Measurements from ENCODE around the gene OR5H6. TPM values are rescaled to one million over a fixed set of nuclear protein-coding genes. Genes with fewer than 3 reads are reported as not detected.
"Not testable (repeated sequence)": the region's sequence is repeated elsewhere in the genome, so short reads cannot be mapped to it uniquely, and the experiment has no call there.

Gene OR5H6
- total and polyA plus RNA-seq, 2 donors from 2014 or later = not detected

- no peaks in the 10 kb centered on the region for H3K4me1 ChIP-seq (ENCODE audit: control insufficient read depth in 2 of 3, insufficient read depth in 2 of 3, low read depth in 1 of 3, low read length in 3 of 3)
- intact Hi-C loops (cut with DNase I) = no loop called here
- FAIRE-seq (no peak), DNase-seq (no peak)
- H3K27me3 ChIP-seq (ENCODE audit: control insufficient read depth, insufficient read depth, low read length) = no peaks in the 10 kb centered on the region
- no peak overlapping the region for H3K9ac ChIP-seq (ENCODE audit: low read length in 3 of 3)
- TF ChIP-seq, protein P1, sequence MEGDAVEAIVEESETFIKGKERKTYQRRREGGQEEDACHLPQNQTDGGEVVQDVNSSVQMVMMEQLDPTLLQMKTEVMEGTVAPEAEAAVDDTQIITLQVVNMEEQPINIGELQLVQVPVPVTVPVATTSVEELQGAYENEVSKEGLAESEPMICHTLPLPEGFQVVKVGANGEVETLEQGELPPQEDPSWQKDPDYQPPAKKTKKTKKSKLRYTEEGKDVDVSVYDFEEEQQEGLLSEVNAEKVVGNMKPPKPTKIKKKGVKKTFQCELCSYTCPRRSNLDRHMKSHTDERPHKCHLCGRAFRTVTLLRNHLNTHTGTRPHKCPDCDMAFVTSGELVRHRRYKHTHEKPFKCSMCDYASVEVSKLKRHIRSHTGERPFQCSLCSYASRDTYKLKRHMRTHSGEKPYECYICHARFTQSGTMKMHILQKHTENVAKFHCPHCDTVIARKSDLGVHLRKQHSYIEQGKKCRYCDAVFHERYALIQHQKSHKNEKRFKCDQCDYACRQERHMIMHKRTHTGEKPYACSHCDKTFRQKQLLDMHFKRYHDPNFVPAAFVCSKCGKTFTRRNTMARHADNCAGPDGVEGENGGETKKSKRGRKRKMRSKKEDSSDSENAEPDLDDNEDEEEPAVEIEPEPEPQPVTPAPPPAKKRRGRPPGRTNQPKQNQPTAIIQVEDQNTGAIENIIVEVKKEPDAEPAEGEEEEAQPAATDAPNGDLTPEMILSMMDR (IDR thresholded peaks at IDR 0.05; ENCODE audit: borderline replicate concordance, extremely low read depth, insufficient read depth) = no peak
- no peaks in the 10 kb centered on the region for H3K36me3 ChIP-seq (ENCODE audit: control insufficient read depth in 2 of 3, insufficient read depth in 3 of 3, low read length in 3 of 3)
- H3K27ac ChIP-seq (ENCODE audit: low read depth in 2 of 2, low read length in 2 of 2) = no peak overlapping the region
- no peak overlapping the region for H3K4me3 ChIP-seq (ENCODE audit: low read length in 3 of 3)
- no peaks in the 10 kb centered on the region for H3K9me3 ChIP-seq (ENCODE audit: control insufficient read depth in 2 of 3, insufficient read depth in 1 of 3, low read length in 3 of 3)
Measured at GRCh38 chr3:98243843-98244242, 20.2 kb upstream of the OR5H6 start.

DNA sequence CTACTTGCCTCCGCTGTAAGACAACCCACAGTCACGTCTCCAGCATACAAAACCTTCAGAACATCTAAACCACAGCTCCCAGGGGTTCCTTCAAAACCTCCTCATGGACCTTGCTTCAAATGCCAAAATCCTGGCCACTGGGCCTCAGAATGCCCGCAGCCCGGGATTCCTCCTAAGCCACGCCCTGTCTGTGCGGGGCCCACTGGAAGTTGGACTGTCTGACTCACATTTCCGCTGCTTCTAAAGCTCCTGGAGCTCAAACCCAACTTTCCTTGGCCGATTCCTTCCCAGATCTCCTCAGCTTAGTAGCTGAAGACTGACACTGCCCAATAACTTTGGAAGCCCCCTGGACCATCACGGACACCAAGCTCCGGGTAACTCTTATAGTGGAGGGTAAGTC lies 17.9 kb upstream of the OR5H6 start:
- TF ChIP-seq, protein P1 (IDR thresholded peaks at IDR 0.05; ENCODE audit: borderline replicate concordance, extremely low read depth, insufficient read depth) = no peak
- Histone ChIP-seq H3K36me3 (ENCODE audit: control insufficient read depth in 2 of 3, insufficient read depth in 3 of 3, low read length in 3 of 3) (no peaks in the 10 kb centered on the region), H3K9ac (ENCODE audit: low read length in 3 of 3) (no peak overlapping the region), H3K4me1 (ENCODE audit: control insufficient read depth in 2 of 3, insufficient read depth in 2 of 3, low read depth in 1 of 3, low read length in 3 of 3) (no peaks in the 10 kb centered on the region), H3K4me3 (ENCODE audit: low read length in 3 of 3) (no peak overlapping the region), H3K9me3 (ENCODE audit: control insufficient read depth in 2 of 3, insufficient read depth in 1 of 3, low read length in 3 of 3) (no peaks in the 10 kb centered on the region), H3K27me3 (ENCODE audit: control insufficient read depth, insufficient read depth, low read length) (no peaks in the 10 kb centered on the region), H3K27ac (ENCODE audit: low read depth in 2 of 2, low read length in 2 of 2) (no peak overlapping the region)
- intact Hi-C loops (cut with DNase I) = no loop called here
- no peak for DNase-seq
- FAIRE-seq = no peak

GRCh38 chr3:98256026-98256425 lies 8.0 kb upstream of the OR5H6 start:
- H3K27ac ChIP-seq (ENCODE audit: low read depth in 2 of 2, low read length in 2 of 2); H3K9me3 ChIP-seq (ENCODE audit: control insufficient read depth in 2 of 3, insufficient read depth in 1 of 3, low read length in 3 of 3); intact Hi-C loops (cut with DNase I); H3K4me1 ChIP-seq (ENCODE audit: control insufficient read depth in 2 of 3, insufficient read depth in 2 of 3, low read depth in 1 of 3, low read length in 3 of 3); DNase-seq; H3K27me3 ChIP-seq (ENCODE audit: control insufficient read depth, insufficient read depth, low read length); H3K9ac ChIP-seq (ENCODE audit: low read length in 3 of 3); FAIRE-seq; H3K4me3 ChIP-seq (ENCODE audit: low read length in 3 of 3); H3K36me3 ChIP-seq (ENCODE audit: control insufficient read depth in 2 of 3, insufficient read depth in 3 of 3, low read length in 3 of 3): not testable (repeated sequence)

DNA sequence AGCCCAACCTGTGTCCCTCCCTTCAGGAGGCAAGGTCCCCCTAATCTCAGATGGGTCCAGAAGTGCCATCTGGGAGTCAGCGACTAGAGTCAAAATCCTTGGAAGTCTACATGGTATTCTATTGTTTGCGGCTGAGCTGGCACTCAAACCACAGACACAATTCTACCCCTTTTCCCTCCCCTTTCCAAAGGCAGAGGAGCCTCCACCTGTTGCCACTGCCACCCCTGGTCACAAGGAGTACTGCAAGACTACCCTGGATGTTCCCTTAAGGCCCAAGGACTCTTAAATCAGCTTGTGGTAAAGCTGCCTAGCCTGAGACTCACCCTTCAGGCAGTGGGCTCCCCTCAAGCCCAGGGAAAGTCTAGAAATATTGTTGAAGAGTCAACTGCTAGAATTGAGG lies 4.3 kb upstream of the OR5H6 start:
- Histone ChIP-seq H3K9ac (ENCODE audit: low read length in 3 of 3) (no peak overlapping the region), H3K4me1 (ENCODE audit: control insufficient read depth in 2 of 3, insufficient read depth in 2 of 3, low read depth in 1 of 3, low read length in 3 of 3) (no peaks in the 10 kb centered on the region), H3K9me3 (ENCODE audit: control insufficient read depth in 2 of 3, insufficient read depth in 1 of 3, low read length in 3 of 3) (no peaks in the 10 kb centered on the region), H3K27ac (ENCODE audit: low read depth in 2 of 2, low read length in 2 of 2) (no peak overlapping the region), H3K36me3 (ENCODE audit: control insufficient read depth in 2 of 3, insufficient read depth in 3 of 3, low read length in 3 of 3) (no peaks in the 10 kb centered on the region), H3K27me3 (ENCODE audit: control insufficient read depth, insufficient read depth, low read length) (no peaks in the 10 kb centered on the region), H3K4me3 (ENCODE audit: low read length in 3 of 3) (no peak overlapping the region)
- DNase-seq (no peak), FAIRE-seq (no peak)
- intact Hi-C loops (cut with DNase I) = no loop called here
- TF ChIP-seq, protein P1 (IDR thresholded peaks at IDR 0.05; ENCODE audit: borderline replicate concordance, extremely low read depth, insufficient read depth) = no peak
